ENCODE data around the gene TGFBR1.
A peak's percentile ranks its signal among the peaks of the same experiment; 100 is the strongest.

The TGFBR1 gene

DNA sequence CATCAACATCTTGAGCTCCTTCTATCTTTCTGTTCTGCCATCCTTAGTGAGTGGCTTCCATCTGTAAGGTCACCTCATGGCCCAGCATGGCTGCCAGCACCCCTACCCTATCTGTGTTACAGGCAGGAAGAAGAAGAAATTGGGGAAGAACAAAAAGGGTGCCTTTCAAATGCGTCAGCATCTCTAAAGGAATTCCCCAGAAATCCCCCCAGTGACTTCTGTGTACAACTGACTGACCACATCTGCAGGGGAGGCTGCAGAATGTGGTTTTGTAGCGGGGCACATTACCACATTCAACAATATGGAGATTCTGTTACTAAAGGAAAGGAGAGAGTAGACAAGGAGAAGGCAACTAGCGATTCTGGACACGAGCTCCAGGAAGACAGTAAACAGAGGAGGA, 76.7 kb downstream of the TGFBR1 start:
- no peak overlapping the region for H3K4me3 ChIP-seq (ENCODE audit: low read depth, low read length)
- in situ Hi-C loops (cut with HindIII; ENCODE audit: low sequenced_read_pairs) = no loop called here
- TF ChIP-seq, protein P1, sequence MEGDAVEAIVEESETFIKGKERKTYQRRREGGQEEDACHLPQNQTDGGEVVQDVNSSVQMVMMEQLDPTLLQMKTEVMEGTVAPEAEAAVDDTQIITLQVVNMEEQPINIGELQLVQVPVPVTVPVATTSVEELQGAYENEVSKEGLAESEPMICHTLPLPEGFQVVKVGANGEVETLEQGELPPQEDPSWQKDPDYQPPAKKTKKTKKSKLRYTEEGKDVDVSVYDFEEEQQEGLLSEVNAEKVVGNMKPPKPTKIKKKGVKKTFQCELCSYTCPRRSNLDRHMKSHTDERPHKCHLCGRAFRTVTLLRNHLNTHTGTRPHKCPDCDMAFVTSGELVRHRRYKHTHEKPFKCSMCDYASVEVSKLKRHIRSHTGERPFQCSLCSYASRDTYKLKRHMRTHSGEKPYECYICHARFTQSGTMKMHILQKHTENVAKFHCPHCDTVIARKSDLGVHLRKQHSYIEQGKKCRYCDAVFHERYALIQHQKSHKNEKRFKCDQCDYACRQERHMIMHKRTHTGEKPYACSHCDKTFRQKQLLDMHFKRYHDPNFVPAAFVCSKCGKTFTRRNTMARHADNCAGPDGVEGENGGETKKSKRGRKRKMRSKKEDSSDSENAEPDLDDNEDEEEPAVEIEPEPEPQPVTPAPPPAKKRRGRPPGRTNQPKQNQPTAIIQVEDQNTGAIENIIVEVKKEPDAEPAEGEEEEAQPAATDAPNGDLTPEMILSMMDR (IDR thresholded peaks at IDR 0.05; ENCODE audit: low read depth, low read length) = no peak
- DNase-seq (ENCODE audit: low read depth, low spot score) = peak; percentile 64

- no peak overlapping the region for H3K4me3 ChIP-seq (ENCODE audit: low read depth, low read length)
- DNase-seq (ENCODE audit: low read depth, low spot score) = no peak
- TF ChIP-seq, protein P1 (IDR thresholded peaks at IDR 0.05; ENCODE audit: low read depth, low read length) = no peak
- in situ Hi-C loops (cut with HindIII; ENCODE audit: low sequenced_read_pairs) = no loop called here
These were observed 77.4 kb downstream of the TGFBR1 start for GRCh38 chr9:99182356-99182755.

GRCh38 chr9:99183616-99184015, 78.7 kb downstream of the TGFBR1 start:
- no peak for DNase-seq (ENCODE audit: low read depth, low spot score)
- H3K4me3 ChIP-seq (ENCODE audit: low read depth, low read length) = no peak overlapping the region
- in situ Hi-C loops (cut with HindIII; ENCODE audit: low sequenced_read_pairs) = no loop called here
- TF ChIP-seq, protein P1 (IDR thresholded peaks at IDR 0.05; ENCODE audit: low read depth, low read length) = no peak

GRCh38 chr9:99184110-99184474, 79.2 kb downstream of the TGFBR1 start:
- H3K4me3 ChIP-seq (ENCODE audit: low read depth, low read length) = no peak overlapping the region
- in situ Hi-C loops (cut with HindIII; ENCODE audit: low sequenced_read_pairs) = no loop called here
- TF ChIP-seq, protein P1 (IDR thresholded peaks at IDR 0.05; ENCODE audit: low read depth, low read length) = no peak
- DNase-seq (ENCODE audit: low read depth, low spot score) = no peak

DNA sequence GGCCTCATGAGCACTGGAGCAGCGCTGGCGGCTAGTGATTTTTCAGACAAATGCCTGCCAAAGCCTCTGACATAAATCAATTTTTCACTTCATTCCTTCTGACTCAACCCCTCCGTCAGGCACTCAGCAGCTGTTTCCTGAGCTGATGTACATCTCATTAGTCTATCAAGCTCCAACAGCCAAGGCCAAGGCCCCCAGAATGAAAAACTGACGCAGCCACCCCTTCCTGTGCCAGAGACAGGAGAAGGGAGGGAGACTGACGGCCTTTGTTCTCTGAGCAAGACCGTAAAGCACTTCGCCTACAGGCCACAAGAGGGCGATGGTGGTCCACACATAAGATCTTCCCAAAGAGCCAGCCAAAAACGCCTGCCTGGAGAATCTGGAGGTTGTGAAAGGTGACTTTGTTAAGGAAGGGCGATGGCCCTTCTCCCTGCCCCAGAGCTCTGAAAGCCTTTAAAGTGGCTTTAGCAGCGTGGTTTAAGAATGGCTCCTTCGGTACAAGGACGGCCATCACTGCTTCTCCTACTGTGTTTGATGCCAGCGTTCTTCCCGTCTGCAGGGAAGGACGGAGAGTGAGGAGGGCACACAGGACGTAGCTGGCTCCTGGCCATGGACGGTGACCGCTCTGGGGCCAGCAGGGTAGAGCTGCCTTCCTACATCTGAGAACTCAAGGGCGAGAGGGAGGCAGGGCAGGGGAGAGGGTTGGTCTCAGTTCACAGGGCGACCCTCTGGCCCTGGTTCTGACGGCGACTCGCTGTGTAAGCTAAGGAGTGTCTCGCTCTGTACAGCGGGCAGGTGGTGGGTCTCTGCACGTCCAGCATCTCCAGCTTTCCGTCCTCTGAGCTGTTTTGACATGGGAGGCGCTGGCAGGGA, 79.8 kb downstream of the TGFBR1 start:
- TF ChIP-seq, protein P1 (IDR thresholded peaks at IDR 0.05; ENCODE audit: low read depth, low read length) = peak; percentile 96
- in situ Hi-C loops (cut with HindIII; ENCODE audit: low sequenced_read_pairs) = no loop called here
- DNase-seq (ENCODE audit: low read depth, low spot score) = peak; percentile 91

DNA sequence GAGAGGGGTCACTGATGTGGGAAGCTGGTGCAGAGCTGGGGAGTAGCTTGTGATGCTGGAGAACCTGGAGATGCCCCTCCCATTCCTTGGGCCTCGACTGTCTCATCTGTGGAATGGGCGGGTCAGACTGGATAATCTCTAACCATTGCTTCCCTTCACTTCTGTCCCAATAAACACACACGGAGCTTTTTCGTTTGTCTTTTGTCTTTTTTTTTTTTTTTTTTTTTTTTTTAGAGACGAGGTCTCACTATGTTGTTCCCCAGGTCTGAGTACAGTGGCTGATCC, 80.4 kb downstream of the TGFBR1 start:
- in situ Hi-C loops (cut with HindIII; ENCODE audit: low sequenced_read_pairs) = no loop called here
- H3K4me3 ChIP-seq (ENCODE audit: low read depth, low read length) = no peak overlapping the region
- TF ChIP-seq, protein P1 (IDR thresholded peaks at IDR 0.05; ENCODE audit: low read depth, low read length) = no peak
- DNase-seq (ENCODE audit: low read depth, low spot score) = no peak

More for the DNA sequence above, 79.8 kb downstream of the TGFBR1 start:
- H3K4me3 ChIP-seq (ENCODE audit: low read depth, low read length) = no peak overlapping the region

Data from astrocyte of the spinal cord (primary cell).